ENCODE measurements around the gene BMPR1A.

- no peak for TF ChIP-seq CTCF (IDR thresholded peaks at IDR 0.05)
- TF ChIP-seq POLR2AphosphoS5 (IDR thresholded peaks at IDR 0.05), result no peak
Measured at GRCh38 chr10:86961481-86962091, 205.2 kb downstream of the BMPR1A start.
